GM20431 (cell line): ENCODE data around the gene DTNA.

Experiments used
- in situ Hi-C: fragments of 300-500 bp; cut with MseI, MboI; formaldehyde crosslinking; loops from one replicate; pipeline ENCODE4 v1.15.0; 2020; ENCODE audit warnings: low sequenced_read_pairs; ENCODE audit not compliant: unreplicated experiment

The DTNA gene

GRCh38 chr18:34760444-34760843 is 50.3 kb downstream of the DTNA start:
- in situ Hi-C loops: no loop called here

- in situ Hi-C loops: no loop called here
Observed at GRCh38 chr18:34764451-34764850, 54.4 kb downstream of the DTNA start.

GRCh38 chr18:34767601-34768027 is 57.5 kb downstream of the DTNA start:
- in situ Hi-C loops: no loop called here

GRCh38 chr18:34771958-34772357 is 61.9 kb downstream of the DTNA start:
- in situ Hi-C loops: no loop called here

GRCh38 chr18:34772887-34773286 is 62.8 kb downstream of the DTNA start:
- in situ Hi-C loops: no loop called here

GRCh38 chr18:34773378-34773777 is 63.3 kb downstream of the DTNA start:
- in situ Hi-C loops: no loop called here

- in situ Hi-C loops: no loop called here
Observed at GRCh38 chr18:34773961-34774766, 64.1 kb downstream of the DTNA start.

- in situ Hi-C loops: loop anchor here (25.0 kb wide), 1 partner anchor 638 kb away; no protein-coding TSS in a partner anchor
Observed at GRCh38 chr18:34775461-34775860, 65.4 kb downstream of the DTNA start.

GRCh38 chr18:34779112-34779511 is 69.0 kb downstream of the DTNA start:
- in situ Hi-C loops: loop anchor here (25.0 kb wide), 1 partner anchor 642 kb away; no protein-coding TSS in a partner anchor

GRCh38 chr18:34780856-34781255 is 70.8 kb downstream of the DTNA start:
- in situ Hi-C loops: loop anchor here (25.0 kb wide), 1 partner anchor 644 kb away; no protein-coding TSS in a partner anchor

GRCh38 chr18:34783501-34783900 is 73.4 kb downstream of the DTNA start:
- in situ Hi-C loops: loop anchor here (25.0 kb wide), 1 partner anchor 646 kb away; no protein-coding TSS in a partner anchor

GRCh38 chr18:34786162-34786741 is 76.2 kb downstream of the DTNA start:
- in situ Hi-C loops: loop anchor here (25.0 kb wide), 1 partner anchor 649 kb away; no protein-coding TSS in a partner anchor

GRCh38 chr18:34787931-34788532 is 77.9 kb downstream of the DTNA start:
- in situ Hi-C loops: loop anchor here (25.0 kb wide), 1 partner anchor 651 kb away; no protein-coding TSS in a partner anchor

GRCh38 chr18:34789768-34790344 is 79.8 kb downstream of the DTNA start:
- in situ Hi-C loops: loop anchor here (25.0 kb wide), 1 partner anchor 653 kb away; no protein-coding TSS in a partner anchor

- in situ Hi-C loops: loop anchor here (25.0 kb wide), 1 partner anchor 657 kb away; no protein-coding TSS in a partner anchor
Observed at GRCh38 chr18:34794348-34794747, 84.2 kb downstream of the DTNA start.

- in situ Hi-C loops: loop anchor here (25.0 kb wide), 1 partner anchor 658 kb away; no protein-coding TSS in a partner anchor
Observed at GRCh38 chr18:34795070-34795732, 85.1 kb downstream of the DTNA start.

- in situ Hi-C loops: loop anchor here (25.0 kb wide), 1 partner anchor 659 kb away; no protein-coding TSS in a partner anchor
Observed at GRCh38 chr18:34796035-34796657, 86.0 kb downstream of the DTNA start.

- in situ Hi-C loops: loop anchor here (25.0 kb wide), 1 partner anchor 662 kb away; no protein-coding TSS in a partner anchor
Observed at GRCh38 chr18:34799291-34799690, 89.2 kb downstream of the DTNA start.

- in situ Hi-C loops: no loop called here
Observed at GRCh38 chr18:34800381-34800780, 90.3 kb downstream of the DTNA start.
